Breast epithelium (tissue), 4 donors: ENCODE measurements around the gene NANOGP8. TPM values are rescaled to one million over a fixed set of nuclear protein-coding genes. Genes with fewer than 3 reads are reported as not detected.

Experiments
- DNase-seq, 2 donors: peaks; one replicate each; pipeline ENCODE4 v3.0.0-alpha.2; 2019; ENCODE audit warnings: low spot score in 2 of 2
- H3K27ac ChIP-seq, 2 donors: fragments of 200-600 bp; sonication (generic) in 1 of 2; one replicate each; pipeline ENCODE4 v1.5.1; 2016 to 2019; ENCODE audit warnings: mild to moderate bottlenecking in 1 of 2
- H3K27me3 ChIP-seq, 2 donors: fragments of 200-600 bp; sonication (generic) in 1 of 2; one replicate each; pipeline versions ENCODE4 v1.5.1 to v1.6.0; 2017 to 2019; ENCODE audit warnings: control low read depth in 1 of 2, mild to moderate bottlenecking in 1 of 2
- H3K36me3 ChIP-seq: fragments of 200-600 bp; one replicate; pipeline ENCODE4 v1.5.1; 2019
- H3K4me1 ChIP-seq, 2 donors: fragments of 200-600 bp; sonication (generic); one replicate each; pipeline ENCODE4 v1.5.1; 2016 to 2019; ENCODE audit warnings: control low read depth in 1 of 2
- H3K4me3 ChIP-seq, 3 donors: fragments of 200-600 bp; sonication (generic); 1 replicate in 2 of 3; 2 replicates in 1 of 3; pipeline ENCODE4 v1.5.1; 2016 to 2019; ENCODE audit warnings: mild to moderate bottlenecking in 3 of 3, moderate library complexity in 2 of 3
- H3K9me3 ChIP-seq, 2 donors: fragments of 200-600 bp; sonication (generic) in 1 of 2; one replicate each; pipeline ENCODE4 v1.5.1; 2016 to 2019; ENCODE audit warnings: control low read depth in 1 of 2
- CTCF ChIP-seq, 3 donors: fragments of 450-650 bp; IDR thresholded peaks; one replicate each; pipeline ENCODE4 v1.5.1; 2016 to 2017; ENCODE audit warnings: antibody characterized with exemption in 3 of 3, mild to moderate bottlenecking in 3 of 3, moderate library complexity in 3 of 3
- POLR2A ChIP-seq: fragments of 450-650 bp; IDR thresholded peaks from one replicate; pipeline ENCODE4 v1.6.1; 2016; ENCODE audit warnings: antibody characterized with exemption, mild to moderate bottlenecking, moderate library complexity
- POLR2AphosphoS5 ChIP-seq, 3 donors: sonication (generic); formaldehyde crosslinking; IDR thresholded peaks; one replicate each; pipeline ENCODE4 v1.6.1; 2017; ENCODE audit warnings: antibody characterized with exemption in 3 of 3
- intact Hi-C: fragments of 100-400 bp; cut with DNase I; formaldehyde crosslinking; loops from one replicate; pipeline ENCODE4 v1.15.1; 2023; ENCODE audit warnings: low total_unique reads
- total RNA-seq, 3 donors: library from RNA; depleted of rRNA; stranded (reverse); fragments of >200 nt; gene quantifications; one replicate each; pipeline ENCODE4 v1.1.0, GENCODE V29; 2016

Gene NANOGP8
- total RNA-seq, 3 donors from 2014 or later, result 1.1 to 1.3 (median 1.3) TPM

- no peaks in the 10 kb centered on the region for H3K27me3 ChIP-seq
- DNase-seq, result no peak
- H3K27ac ChIP-seq, result no peak overlapping the region
- H3K4me3 ChIP-seq, result no peak overlapping the region
- no peak for TF ChIP-seq POLR2A
- no peak for TF ChIP-seq POLR2AphosphoS5 (IDR thresholded peaks at IDR 0.05)
- H3K4me1 ChIP-seq, result no peaks in the 10 kb centered on the region
- H3K9me3 ChIP-seq, result no peaks in the 10 kb centered on the region
- intact Hi-C loops, result no loop called here
- H3K36me3 ChIP-seq, result no peaks in the 10 kb centered on the region
Observed at GRCh38 chr15:35054380-35054779, 30.7 kb downstream of the NANOGP8 start.

- H3K4me3 ChIP-seq, result no peak overlapping the region
- H3K36me3 ChIP-seq, result no peaks in the 10 kb centered on the region
- no peaks in the 10 kb centered on the region for H3K4me1 ChIP-seq
- TF ChIP-seq POLR2AphosphoS5 (IDR thresholded peaks at IDR 0.05) (no peak), POLR2A (no peak), CTCF (IDR thresholded peaks at IDR 0.05) (no peak)
- H3K9me3 ChIP-seq, result no peaks in the 10 kb centered on the region
- no peaks in the 10 kb centered on the region for H3K27me3 ChIP-seq
- DNase-seq, result no peak
- H3K27ac ChIP-seq, result no peak overlapping the region
- intact Hi-C loops, result no loop called here
Observed at GRCh38 chr15:35047996-35048395, 37.1 kb downstream of the NANOGP8 start.

GRCh38 chr15:35047528-35047927 is 37.6 kb downstream of the NANOGP8 start:
- Histone ChIP-seq H3K27me3 (no peaks in the 10 kb centered on the region), H3K9me3 (no peaks in the 10 kb centered on the region), H3K4me1 (no peaks in the 10 kb centered on the region), H3K36me3 (no peaks in the 10 kb centered on the region), H3K27ac (no peak overlapping the region), H3K4me3 (no peak overlapping the region)
- no peak for DNase-seq
- intact Hi-C loops, result no loop called here
- no peak for TF ChIP-seq POLR2A
- no peak for TF ChIP-seq POLR2AphosphoS5 (IDR thresholded peaks at IDR 0.05)
- no peak for TF ChIP-seq CTCF (IDR thresholded peaks at IDR 0.05)

- no peaks in the 10 kb centered on the region for H3K27me3 ChIP-seq
- no peaks in the 10 kb centered on the region for H3K9me3 ChIP-seq
- H3K27ac ChIP-seq, result no peak overlapping the region
Observed at GRCh38 chr15:35043373-35044095, 41.6 kb downstream of the NANOGP8 start.

GRCh38 chr15:35040339-35041255 is 44.5 kb downstream of the NANOGP8 start:
- TF ChIP-seq POLR2AphosphoS5 (IDR thresholded peaks at IDR 0.05), result no peak
- no peak for TF ChIP-seq POLR2A
- TF ChIP-seq CTCF (IDR thresholded peaks at IDR 0.05), result no peak
- intact Hi-C loops, result no loop called here
- H3K4me3 ChIP-seq, result no peak overlapping the region
- no peaks in the 10 kb centered on the region for H3K9me3 ChIP-seq
- no peaks in the 10 kb centered on the region for H3K4me1 ChIP-seq
- H3K36me3 ChIP-seq, result no peaks in the 10 kb centered on the region
- no peak for DNase-seq
- no peaks in the 10 kb centered on the region for H3K27me3 ChIP-seq
- no peak overlapping the region for H3K27ac ChIP-seq

More at GRCh38 chr15:35043373-35044095, 41.6 kb downstream of the NANOGP8 start:
- TF ChIP-seq CTCF (IDR thresholded peaks at IDR 0.05) (no peak), POLR2A (no peak), POLR2AphosphoS5 (IDR thresholded peaks at IDR 0.05) (no peak)
- Histone ChIP-seq H3K4me1 (no peaks in the 10 kb centered on the region), H3K4me3 (no peak overlapping the region), H3K36me3 (no peaks in the 10 kb centered on the region)
- intact Hi-C loops, result no loop called here
- no peak for DNase-seq
